Activated CD4-positive, alpha-beta T cell treated with anti-CD3 and anti-CD28 coated beads, Interleukin-2, amount 10 ng/mL, durations not matched to agents 7 days and 5 days (primary cell): ENCODE data around the gene IFT52. TPM values are rescaled to one million over a fixed set of nuclear protein-coding genes. Genes with fewer than 3 reads are reported as not detected.
"Not testable (repeated sequence)": the region's sequence is repeated elsewhere in the genome, so short reads cannot be mapped to it uniquely, and the experiment has no call there.

Experiments used
- CTCF ChIA-PET: fragments of 350-600 bp; sonication (Branson Sonifier 250); formaldehyde crosslinking; loops from one replicate; lab custom pipeline; 2021; ENCODE audit warnings: antibody characterized with exemption; lab: Charles Lee
- POLR2A ChIA-PET: fragments of 350-600 bp; sonication (Branson Sonifier 250); formaldehyde crosslinking; loops from one replicate; lab custom pipeline; 2021; ENCODE audit warnings: antibody characterized with exemption; lab: Charles Lee
- DNase-seq: peaks from one replicate; pipeline ENCODE4 v3.0.0-alpha.2; 2020
- H3K27ac Mint-ChIP-seq: one replicate; pipeline ENCODE4 v1.8.0; 2021; ENCODE audit warnings: mild to moderate bottlenecking, moderate library complexity, mixed read lengths
- H3K27me3 Mint-ChIP-seq: one replicate; pipeline ENCODE4 v1.8.0; 2021; ENCODE audit warnings: mixed read lengths
- H3K36me3 Mint-ChIP-seq: one replicate; pipeline ENCODE4 v1.8.0; 2021; ENCODE audit warnings: low read depth, mixed read lengths
- H3K4me1 Mint-ChIP-seq: one replicate; pipeline ENCODE4 v1.8.0; 2021; ENCODE audit warnings: mixed read lengths
- H3K4me3 Mint-ChIP-seq: one replicate; pipeline ENCODE4 v1.8.0; 2021; ENCODE audit warnings: mild to moderate bottlenecking, moderate library complexity, mixed read lengths
- H3K9me3 Mint-ChIP-seq: one replicate; pipeline ENCODE4 v1.8.0; 2021; ENCODE audit warnings: mixed read lengths
- total RNA-seq, 2 experiments: library from RNA; stranded (reverse); gene quantifications; one replicate each; pipeline ENCODE4 v1.2.3, GENCODE V29; 2021

IFT52 gene
- total RNA-seq, 2 experiments from 2014 or later = 14.0 to 15.8 TPM

GRCh38 chr20:43603124-43603523 lies 12.4 kb downstream of the IFT52 start:
- ChIA-PET CTCF (interaction anchor here (1.7 kb wide), 1 partner anchor 10 kb away, joined by 5 read pairs; no protein-coding TSS in a partner anchor), POLR2A (no interaction called here)
- Mint-ChIP-seq H3K9me3 (no peaks in the 10 kb centered on the region), H3K4me1 (no peaks in the 10 kb centered on the region), H3K27me3 (no peaks in the 10 kb centered on the region), H3K27ac (no peak overlapping the region), H3K4me3 (no peak overlapping the region), H3K36me3 (peaks cover 10% of the 10 kb centered on the region)
- DNase-seq = no peak

- ChIA-PET CTCF (interaction anchor here (0.6 kb wide), 2 partner anchors 36 to 105 kb away, joined by 3 to 4 read pairs; no protein-coding TSS in a partner anchor), POLR2A (no interaction called here)
- H3K9me3 Mint-ChIP-seq = no peaks in the 10 kb centered on the region
- no peak overlapping the region for H3K4me3 Mint-ChIP-seq
- no peaks in the 10 kb centered on the region for H3K4me1 Mint-ChIP-seq
- DNase-seq = no peak
- peaks cover 9% of the 10 kb centered on the region for H3K36me3 Mint-ChIP-seq
- no peak overlapping the region for H3K27ac Mint-ChIP-seq
- no peaks in the 10 kb centered on the region for H3K27me3 Mint-ChIP-seq
These were observed 15.0 kb downstream of the IFT52 start for GRCh38 chr20:43605715-43606114.

GRCh38 chr20:43607278-43607677 lies 16.5 kb downstream of the IFT52 start:
- H3K27ac Mint-ChIP-seq, H3K9me3 Mint-ChIP-seq, H3K27me3 Mint-ChIP-seq, H3K36me3 Mint-ChIP-seq, POLR2A ChIA-PET, CTCF ChIA-PET, H3K4me3 Mint-ChIP-seq, DNase-seq, H3K4me1 Mint-ChIP-seq: not testable (repeated sequence)

GRCh38 chr20:43631598-43631997 lies 40.9 kb downstream of the IFT52 start:
- POLR2A ChIA-PET = interaction anchor here (0.6 kb wide), 1 partner anchor 11 kb away, joined by 3 read pairs; no protein-coding TSS in a partner anchor

GRCh38 chr20:43636429-43636828 lies 45.7 kb downstream of the IFT52 start:
- Mint-ChIP-seq H3K36me3 (peaks cover 15% of the 10 kb centered on the region), H3K9me3 (no peaks in the 10 kb centered on the region), H3K27ac (no peak overlapping the region), H3K4me3 (no peak overlapping the region), H3K4me1 (no peaks in the 10 kb centered on the region), H3K27me3 (no peaks in the 10 kb centered on the region)
- ChIA-PET POLR2A (no interaction called here), CTCF (interaction anchor here (1.1 kb wide), 1 partner anchor 22 kb away, joined by 3 read pairs; no protein-coding TSS in a partner anchor)
- no peak for DNase-seq

More at GRCh38 chr20:43631598-43631997, 40.9 kb downstream of the IFT52 start:
- CTCF ChIA-PET = interaction anchor here (1.7 kb wide), 1 partner anchor 19 kb away, joined by 4 read pairs; no protein-coding TSS in a partner anchor
- H3K36me3 Mint-ChIP-seq = peaks cover 7% of the 10 kb centered on the region
- no peaks in the 10 kb centered on the region for H3K9me3 Mint-ChIP-seq
- H3K27me3 Mint-ChIP-seq = no peaks in the 10 kb centered on the region
- H3K27ac Mint-ChIP-seq = no peak overlapping the region
- H3K4me3 Mint-ChIP-seq = no peak overlapping the region
- no peak for DNase-seq
- peaks cover 2% of the 10 kb centered on the region for H3K4me1 Mint-ChIP-seq

- CTCF ChIA-PET = interaction anchor here (1.5 kb wide), 1 partner anchor 16 kb away, joined by 3 read pairs; no protein-coding TSS in a partner anchor
- no peaks in the 10 kb centered on the region for H3K4me1 Mint-ChIP-seq
- no peak overlapping the region for H3K4me3 Mint-ChIP-seq
- no peak for DNase-seq
- H3K27ac Mint-ChIP-seq = no peak overlapping the region
- H3K9me3 Mint-ChIP-seq = no peaks in the 10 kb centered on the region
- H3K27me3 Mint-ChIP-seq = no peaks in the 10 kb centered on the region
- POLR2A ChIA-PET = no interaction called here
- peaks cover 11% of the 10 kb centered on the region for H3K36me3 Mint-ChIP-seq
These were observed 51.8 kb downstream of the IFT52 start for GRCh38 chr20:43642548-43642947.

- Mint-ChIP-seq H3K27me3 (no peaks in the 10 kb centered on the region), H3K9me3 (no peaks in the 10 kb centered on the region), H3K27ac (no peak overlapping the region), H3K36me3 (no peaks in the 10 kb centered on the region), H3K4me3 (no peak overlapping the region), H3K4me1 (peaks cover 4% of the 10 kb centered on the region)
- CTCF ChIA-PET = interaction anchor here (1.1 to 1.4 kb wide), 2 partner anchors 11 to 20 kb away, joined by 4 to 5 read pairs; no protein-coding TSS in a partner anchor
- DNase-seq = no peak
- POLR2A ChIA-PET = no interaction called here
These were observed 60.3 kb downstream of the IFT52 start for GRCh38 chr20:43650997-43651525.

- POLR2A ChIA-PET, H3K4me3 Mint-ChIP-seq, H3K9me3 Mint-ChIP-seq, H3K4me1 Mint-ChIP-seq, DNase-seq, H3K36me3 Mint-ChIP-seq, H3K27ac Mint-ChIP-seq, CTCF ChIA-PET, H3K27me3 Mint-ChIP-seq: not testable (repeated sequence)
These were observed 61.0 kb downstream of the IFT52 start for GRCh38 chr20:43651650-43652184.

GRCh38 chr20:43653966-43654365 lies 63.2 kb downstream of the IFT52 start:
- Mint-ChIP-seq H3K36me3 (no peaks in the 10 kb centered on the region), H3K9me3 (no peaks in the 10 kb centered on the region), H3K27me3 (no peaks in the 10 kb centered on the region), H3K4me1 (peaks cover 16% of the 10 kb centered on the region), H3K4me3 (no peak overlapping the region), H3K27ac (no peak overlapping the region)
- CTCF ChIA-PET = no interaction called here
- POLR2A ChIA-PET = no interaction called here
- DNase-seq = no peak

GRCh38 chr20:43655176-43655575 lies 64.4 kb downstream of the IFT52 start:
- H3K4me3 Mint-ChIP-seq, POLR2A ChIA-PET, H3K9me3 Mint-ChIP-seq, H3K27ac Mint-ChIP-seq, DNase-seq, H3K27me3 Mint-ChIP-seq, H3K36me3 Mint-ChIP-seq: not testable (repeated sequence)
- H3K4me1 Mint-ChIP-seq = peaks cover 16% of the 10 kb centered on the region
- CTCF ChIA-PET = interaction anchor here (0.6 kb wide), 1 partner anchor 210 kb away, joined by 6 read pairs; no protein-coding TSS in a partner anchor

- no peaks in the 10 kb centered on the region for H3K27me3 Mint-ChIP-seq
- H3K36me3 Mint-ChIP-seq = no peaks in the 10 kb centered on the region
- DNase-seq = no peak
- peak overlapping the region; percentile 94 for H3K4me3 Mint-ChIP-seq
- H3K27ac Mint-ChIP-seq = peak overlapping the region; percentile 37
- POLR2A ChIA-PET = no interaction called here
- H3K9me3 Mint-ChIP-seq = no peaks in the 10 kb centered on the region
- H3K4me1 Mint-ChIP-seq = peaks cover 16% of the 10 kb centered on the region
- CTCF ChIA-PET = interaction anchor here (0.6 kb wide), 1 partner anchor 211 kb away, joined by 6 read pairs; no protein-coding TSS in a partner anchor
These were observed 65.2 kb downstream of the IFT52 start for GRCh38 chr20:43655937-43656336.

- peak overlapping the region; percentile 94 for H3K4me3 Mint-ChIP-seq
- H3K27me3 Mint-ChIP-seq = no peaks in the 10 kb centered on the region
- peak overlapping the region; percentile 95 for H3K27ac Mint-ChIP-seq
- ChIA-PET CTCF (no interaction called here), POLR2A (no interaction called here)
- DNase-seq = peak; percentile 12
- H3K4me1 Mint-ChIP-seq = peaks cover 16% of the 10 kb centered on the region
- H3K9me3 Mint-ChIP-seq = no peaks in the 10 kb centered on the region
- H3K36me3 Mint-ChIP-seq = no peaks in the 10 kb centered on the region
These were observed 67.5 kb downstream of the IFT52 start for GRCh38 chr20:43658069-43658722.
